ENCODE results near the gene IGF1R.

IGF1R gene

DNA sequence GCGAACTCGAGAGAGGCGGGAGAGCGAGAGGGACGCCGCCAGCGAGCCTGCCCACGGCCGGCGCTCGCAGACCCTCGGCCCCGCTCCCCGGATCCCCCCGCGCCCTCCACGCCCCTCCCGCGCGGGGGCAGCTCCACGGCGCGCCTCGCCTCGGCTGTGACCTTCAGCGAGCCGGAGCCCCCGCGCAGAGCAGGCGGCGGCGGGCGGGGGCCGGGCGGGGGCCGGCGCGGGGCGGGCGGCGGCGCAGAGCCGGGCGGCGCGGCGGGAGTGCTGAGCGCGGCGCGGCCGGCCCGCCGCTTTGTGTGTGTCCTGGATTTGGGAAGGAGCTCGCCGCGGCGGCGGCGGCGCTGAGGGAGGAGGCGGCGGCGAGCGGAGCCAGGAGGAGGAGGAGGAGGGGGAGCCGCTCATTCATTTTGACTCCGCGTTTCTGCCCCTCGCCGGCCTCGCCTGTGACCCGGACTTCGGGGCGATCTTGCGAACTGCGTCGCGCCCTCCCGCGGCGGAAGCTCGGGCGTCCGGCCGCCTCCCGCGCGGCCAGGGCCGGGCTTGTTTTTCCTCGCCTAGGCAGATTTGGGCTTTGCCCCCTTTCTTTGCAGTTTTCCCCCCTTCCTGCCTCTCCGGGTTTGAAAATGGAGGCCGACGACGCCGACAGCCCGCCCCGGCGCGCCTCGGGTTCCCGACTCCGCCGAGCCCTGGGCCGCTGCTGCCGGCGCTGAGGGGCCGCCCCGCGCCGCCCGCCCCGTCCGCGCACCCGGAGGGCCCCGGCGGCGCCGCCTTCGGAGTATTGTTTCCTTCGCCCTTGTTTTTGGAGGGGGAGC lies 524 bp downstream of the IGF1R start:
- FAIRE-seq (no peak), DNase-seq (ENCODE audit: low spot score) (no peak)

DNA sequence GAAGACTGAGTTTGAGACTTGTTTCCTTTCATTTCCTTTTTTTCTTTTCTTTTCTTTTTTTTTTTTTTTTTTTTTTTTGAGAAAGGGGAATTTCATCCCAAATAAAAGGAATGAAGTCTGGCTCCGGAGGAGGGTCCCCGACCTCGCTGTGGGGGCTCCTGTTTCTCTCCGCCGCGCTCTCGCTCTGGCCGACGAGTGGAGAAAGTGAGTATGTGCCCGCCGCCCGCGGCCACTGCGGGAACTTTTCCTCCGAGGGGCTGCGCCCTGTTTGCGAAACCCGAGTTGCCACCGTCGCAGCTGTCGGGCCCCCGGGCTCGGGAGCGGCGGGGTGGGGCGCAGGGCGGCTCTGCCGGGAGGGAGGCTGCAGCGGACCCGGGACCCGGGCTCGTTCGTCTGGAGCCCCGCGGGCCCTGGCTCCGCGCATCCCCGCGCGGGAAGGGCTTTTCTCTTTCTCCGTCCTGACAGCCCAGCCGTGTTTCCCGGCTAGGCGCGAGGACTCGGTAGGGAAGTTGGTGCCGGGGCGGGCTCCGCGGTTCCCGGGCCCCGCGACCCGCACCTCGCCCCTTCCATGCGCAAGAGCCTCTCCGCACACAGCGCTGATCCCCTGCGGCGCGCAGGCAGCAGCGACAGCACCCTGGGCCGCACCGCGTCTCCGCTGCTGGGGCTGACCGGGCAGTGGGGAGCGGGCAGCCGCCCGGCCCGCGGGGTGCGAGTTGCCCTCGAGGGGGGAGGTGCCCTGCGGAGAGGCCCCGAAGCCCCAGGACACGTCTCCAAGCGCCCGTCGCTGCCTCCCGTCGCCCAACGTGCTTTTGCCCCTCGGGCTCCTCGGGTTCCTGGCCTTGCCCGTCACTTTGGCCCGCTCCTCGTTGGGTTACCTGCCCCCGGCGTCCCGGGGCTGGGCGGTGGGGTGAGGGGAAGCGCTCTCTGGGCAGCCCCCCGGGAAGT lies 1.4 kb downstream of the IGF1R start:
- FAIRE-seq (no peak), DNase-seq (ENCODE audit: low spot score) (no peak)

DNA sequence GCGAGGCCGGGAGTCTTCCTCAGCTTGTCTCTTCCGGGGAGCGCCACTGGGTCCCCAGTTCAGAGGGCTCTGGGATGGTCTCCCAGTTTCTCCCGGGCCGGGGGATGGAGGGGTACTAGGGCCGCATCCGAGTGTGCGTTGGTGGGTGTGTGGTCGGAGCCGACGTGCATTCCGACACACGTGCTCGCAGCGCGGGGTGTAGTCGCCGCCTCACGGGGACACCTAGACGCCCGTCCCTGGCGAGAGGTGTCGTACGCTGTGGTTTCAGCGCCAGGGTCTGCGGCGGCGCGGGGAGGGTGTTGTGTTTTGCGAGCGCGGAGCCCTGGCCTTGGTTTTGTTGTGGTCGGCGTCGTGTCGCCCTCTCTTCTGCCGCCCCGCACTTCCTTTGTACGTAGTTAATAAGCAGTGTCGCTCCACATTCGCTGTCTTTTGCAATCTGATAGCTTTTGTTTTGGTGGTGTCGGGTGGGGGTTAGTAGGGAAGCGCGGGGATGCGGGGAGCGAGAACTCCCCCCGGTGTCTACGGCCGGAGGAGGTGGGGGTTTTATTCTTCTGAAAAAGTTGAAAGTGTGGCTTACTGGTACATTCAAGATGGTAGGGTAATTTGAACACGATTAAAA lies 2.2 kb downstream of the IGF1R start:
- DNase-seq (ENCODE audit: low spot score), result no peak
- no peak for FAIRE-seq

DNA sequence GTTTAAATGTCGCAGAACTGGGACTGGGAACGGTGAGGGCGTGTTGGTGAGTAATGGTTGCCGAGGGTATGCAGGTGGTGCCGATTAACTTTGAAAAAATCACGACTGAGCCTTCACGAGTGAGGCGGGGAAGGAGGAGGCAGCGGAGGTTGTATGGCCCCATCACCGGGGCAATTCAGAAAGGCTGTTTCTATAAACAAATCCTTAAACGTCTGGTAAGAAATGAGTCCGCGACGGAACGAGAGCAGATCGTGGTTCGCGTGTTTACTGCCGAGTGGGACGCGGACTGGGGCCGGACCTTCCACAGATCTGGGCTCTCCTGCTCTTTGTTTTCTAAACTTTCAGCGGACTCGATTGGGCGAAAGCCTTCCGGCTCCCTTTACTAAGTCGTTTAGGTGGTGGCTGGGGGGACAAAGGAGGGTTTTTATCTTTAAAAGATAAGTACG lies 2.7 kb downstream of the IGF1R start:
- no peak for DNase-seq (ENCODE audit: low spot score)
- FAIRE-seq, result no peak

DNA sequence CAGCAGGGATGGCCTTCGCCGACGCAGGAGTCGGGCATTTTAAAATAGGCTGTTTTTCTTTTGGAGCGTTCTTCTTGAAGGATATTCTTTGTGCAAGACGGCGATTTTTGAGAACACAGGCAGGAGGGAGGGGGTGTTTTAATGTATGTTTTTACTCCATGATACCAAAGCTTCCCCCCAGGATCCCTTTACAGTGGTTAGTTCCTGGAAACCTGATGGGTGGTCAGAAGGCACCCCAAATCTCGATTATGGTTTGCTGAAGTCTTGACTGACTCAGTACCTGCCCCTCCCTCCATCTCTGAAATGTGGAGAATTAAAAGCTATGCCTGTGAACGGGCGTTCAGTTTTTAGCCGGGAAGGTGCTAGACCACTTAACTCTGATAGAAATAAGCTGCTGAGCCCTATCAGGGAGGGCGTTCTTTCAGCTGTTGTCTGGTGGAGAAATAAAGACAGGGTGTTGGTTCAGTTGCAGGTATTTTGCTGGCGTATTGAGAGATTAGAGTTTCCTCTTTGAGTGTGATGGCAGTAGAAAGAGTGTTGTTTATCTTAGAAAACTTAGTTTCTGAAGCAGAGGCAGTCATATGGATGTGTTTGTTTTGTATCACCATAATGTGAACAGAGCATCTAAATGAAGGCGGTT lies 3.4 kb downstream of the IGF1R start:
- DNase-seq (ENCODE audit: low spot score) (no peak), FAIRE-seq (no peak)

DNA sequence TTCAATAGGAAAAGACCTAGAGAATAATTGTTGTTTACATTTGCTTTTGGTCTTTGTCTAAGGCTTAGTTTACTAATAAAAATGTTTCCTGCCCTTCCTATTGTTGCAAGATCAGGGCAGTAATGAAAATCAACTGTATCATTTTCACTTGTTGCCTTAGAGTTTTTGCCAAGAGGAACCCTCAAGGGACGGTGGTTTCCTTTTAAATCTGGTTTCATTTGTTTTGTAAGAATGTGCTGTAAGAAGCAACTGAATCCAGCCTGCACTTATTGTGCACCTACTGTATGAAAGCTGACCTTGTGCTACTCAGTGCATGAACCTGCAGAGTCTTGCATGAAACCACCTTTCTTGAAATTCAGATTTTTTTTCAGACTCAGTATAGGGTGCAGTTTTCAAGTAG lies 5.3 kb downstream of the IGF1R start:
- DNase-seq (ENCODE audit: low spot score), result no peak
- no peak for FAIRE-seq

DNA sequence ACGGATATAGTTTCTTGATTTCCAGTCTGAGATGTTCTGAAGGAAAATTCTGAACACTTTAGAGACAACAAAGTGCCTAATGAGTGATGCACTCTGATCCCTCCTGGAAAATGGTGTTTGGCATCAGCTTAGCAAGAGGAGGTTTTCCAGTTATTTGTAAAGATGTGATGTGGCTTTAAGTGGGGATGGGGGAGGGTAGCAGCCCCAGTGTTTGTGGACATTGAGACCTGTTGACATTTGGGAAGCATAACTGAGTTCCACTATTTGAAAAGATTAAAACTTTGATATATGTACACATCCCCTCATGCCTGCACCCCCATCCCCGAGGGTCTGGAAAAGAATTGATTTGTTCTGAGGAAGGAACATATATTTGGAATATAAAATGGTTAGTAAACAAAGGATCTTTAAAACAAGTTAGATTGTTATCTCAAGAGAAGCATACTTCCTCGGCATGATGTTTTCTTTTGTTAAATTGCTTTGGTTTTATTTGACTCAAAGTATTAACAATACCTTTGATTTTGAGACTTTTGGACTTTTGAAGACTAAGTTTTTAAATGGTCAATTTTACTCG lies 6.5 kb downstream of the IGF1R start:
- DNase-seq (ENCODE audit: low spot score) (no peak), FAIRE-seq (no peak)

DNA sequence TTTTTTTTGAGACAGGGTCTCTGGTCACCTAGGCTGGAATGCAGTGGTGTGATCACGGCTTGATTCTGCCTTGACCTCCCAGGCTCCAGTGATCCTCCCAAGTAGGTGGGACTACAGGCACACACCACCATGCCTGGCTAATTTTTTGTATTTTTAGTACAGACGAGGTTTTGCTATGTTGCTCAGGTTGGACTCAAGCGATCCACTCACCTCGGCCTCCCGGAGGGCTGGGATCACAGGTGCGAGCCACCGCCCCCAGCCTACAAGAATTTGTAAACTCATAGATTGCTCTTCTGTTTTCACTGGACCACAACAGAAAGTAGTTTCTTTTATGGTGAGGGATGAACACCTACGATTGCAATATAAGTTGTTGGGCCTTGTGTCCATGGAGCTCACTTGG lies 7.4 kb downstream of the IGF1R start:
- no peak for DNase-seq (ENCODE audit: low spot score)
- FAIRE-seq, result no peak

DNA sequence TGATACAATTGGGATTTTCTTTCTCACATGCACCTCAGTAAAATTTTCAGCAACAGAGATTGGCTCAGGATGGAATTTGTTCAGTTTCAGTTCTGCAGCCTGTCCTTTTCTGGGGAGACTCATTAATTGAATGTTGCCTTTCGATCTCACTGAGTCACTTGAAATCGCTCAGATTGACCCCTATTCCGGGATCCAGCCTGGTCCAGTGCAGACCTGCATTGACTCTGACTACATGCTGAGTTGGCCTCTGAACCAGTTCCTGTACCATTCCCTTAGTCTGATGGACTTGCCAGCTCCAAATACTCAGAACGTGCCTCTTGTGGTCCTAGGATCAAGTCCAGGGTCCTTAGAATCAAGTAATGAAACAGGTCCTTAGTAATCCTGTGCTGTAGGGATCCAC lies 9.4 kb downstream of the IGF1R start:
- no peak for DNase-seq (ENCODE audit: low spot score)
- no peak for FAIRE-seq

DNA sequence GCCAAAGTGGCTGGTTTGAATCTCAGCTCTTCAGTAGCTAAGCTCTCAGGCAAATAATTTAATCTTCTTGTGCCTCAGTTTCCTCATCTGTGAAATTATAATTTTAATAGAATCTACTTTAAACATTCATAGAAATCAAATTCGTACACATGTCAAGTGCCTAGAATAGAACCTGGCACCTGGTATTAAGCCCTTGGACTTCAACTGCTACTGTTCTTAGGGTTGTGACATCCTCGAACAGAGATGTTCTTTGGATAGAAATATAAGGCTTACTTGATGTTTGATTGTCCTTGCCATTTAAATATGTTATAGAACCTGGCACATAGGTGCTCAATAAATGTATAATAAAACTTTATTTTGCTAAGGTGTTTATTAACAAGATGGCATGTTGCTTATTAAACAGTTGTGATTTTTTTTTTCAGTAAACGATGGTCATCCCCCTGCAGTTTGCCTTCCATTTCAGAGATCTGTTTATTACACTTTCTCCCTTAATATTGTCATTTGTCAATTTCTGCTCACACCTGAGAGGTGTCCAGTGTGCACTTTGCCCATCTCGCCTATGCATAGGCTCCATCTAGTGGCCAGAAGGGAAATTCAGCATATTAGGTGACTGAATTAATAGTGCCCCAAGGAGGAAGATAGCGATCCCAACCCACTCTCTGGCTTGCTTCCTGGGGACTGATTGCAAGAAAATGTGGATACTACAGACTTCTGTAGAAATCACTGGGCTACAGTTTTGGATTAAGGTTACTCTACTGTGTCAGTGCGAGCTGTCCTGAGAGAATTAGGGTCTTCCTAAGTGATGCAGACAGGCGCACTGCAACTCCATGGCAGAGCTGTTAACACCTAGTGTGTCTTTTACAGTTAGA lies 10.7 kb downstream of the IGF1R start:
- DNase-seq (ENCODE audit: low spot score), result peak; percentile 20
- peak; percentile 16 for FAIRE-seq

DNA sequence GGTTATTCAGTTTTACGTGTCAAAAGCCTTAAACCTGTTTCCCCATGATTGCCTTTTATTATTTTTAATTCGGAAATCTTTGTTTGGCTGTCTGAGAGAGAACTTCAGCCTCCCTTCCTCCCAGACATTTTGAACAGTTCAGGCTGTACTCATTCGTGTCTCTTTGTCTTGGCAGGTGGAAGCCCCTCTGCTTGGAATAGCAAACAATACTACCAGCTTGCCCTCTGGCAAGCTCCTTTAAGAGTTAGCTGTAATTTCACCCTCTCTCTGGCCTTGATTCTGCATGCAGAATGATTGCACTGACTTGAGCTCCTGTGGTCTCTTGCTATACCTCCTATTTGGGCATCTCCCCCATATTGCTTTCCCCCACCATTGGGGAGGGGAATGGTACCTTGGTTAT lies 11.7 kb downstream of the IGF1R start:
- no peak for FAIRE-seq
- DNase-seq (ENCODE audit: low spot score), result no peak

DNA sequence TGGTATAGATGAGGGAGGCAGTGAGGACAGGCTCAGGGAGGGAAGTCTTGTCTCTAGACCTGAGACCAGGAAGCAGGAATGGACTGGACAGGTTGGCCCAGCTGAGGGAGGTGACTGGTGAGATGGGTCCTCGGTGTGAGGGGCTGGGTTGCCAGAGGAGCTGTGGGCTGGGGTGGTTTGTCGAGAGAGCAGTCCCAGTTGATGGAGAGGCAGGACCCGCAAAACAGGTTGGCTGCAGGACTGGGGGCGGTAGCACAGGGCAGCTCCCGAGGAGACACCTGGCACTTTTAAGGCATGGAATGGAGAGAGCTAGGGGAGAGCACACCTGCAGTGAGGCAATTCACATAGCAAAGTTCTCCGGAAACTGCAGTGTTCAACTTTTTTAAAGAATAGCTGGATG lies 14.7 kb downstream of the IGF1R start:
- DNase-seq (ENCODE audit: low spot score), result no peak

DNA sequence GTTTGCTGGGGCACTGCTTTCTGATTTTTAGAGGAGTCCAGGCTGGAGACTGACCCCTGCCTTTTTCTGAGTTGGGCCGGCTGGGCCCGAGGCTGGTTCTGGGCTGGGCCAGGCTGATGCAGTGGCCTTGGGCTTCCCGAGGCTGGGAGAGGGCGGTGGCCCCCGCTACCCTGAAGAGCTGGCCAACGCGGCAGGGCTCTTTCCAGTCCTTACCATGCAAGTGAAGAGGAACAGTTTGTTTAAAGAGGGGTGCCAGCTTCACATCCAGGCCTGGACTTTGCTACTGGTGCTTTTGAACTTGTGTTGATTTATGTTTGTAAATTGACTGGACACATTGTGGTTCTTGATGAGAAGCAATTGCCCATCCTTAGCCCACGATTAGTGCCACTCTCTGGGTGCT lies 15.3 kb downstream of the IGF1R start:
- no peak for DNase-seq (ENCODE audit: low spot score)
- no peak for FAIRE-seq

More for the DNA sequence above, 14.7 kb downstream of the IGF1R start:
- no peak for FAIRE-seq

DNA sequence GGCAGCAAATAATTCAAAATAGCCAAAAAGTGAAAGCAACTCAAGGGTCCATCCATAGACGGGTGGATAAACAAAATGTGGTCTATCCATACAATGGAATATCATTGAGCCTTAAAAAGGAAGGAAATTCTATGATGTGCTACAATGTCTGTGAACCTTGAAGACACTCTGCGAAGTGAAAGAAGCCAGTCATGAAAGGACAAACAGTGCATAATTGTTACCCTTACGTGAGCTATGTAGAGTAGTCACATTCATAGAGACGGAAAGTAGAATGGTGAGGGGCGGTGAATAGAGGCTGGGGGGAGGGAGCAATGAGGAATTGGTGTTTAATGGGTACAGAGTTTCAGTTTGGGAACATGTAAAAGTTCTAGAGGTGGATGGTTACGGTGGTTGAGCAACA lies 18.1 kb downstream of the IGF1R start:
- no peak for DNase-seq (ENCODE audit: low spot score)
- FAIRE-seq, result no peak

DNA sequence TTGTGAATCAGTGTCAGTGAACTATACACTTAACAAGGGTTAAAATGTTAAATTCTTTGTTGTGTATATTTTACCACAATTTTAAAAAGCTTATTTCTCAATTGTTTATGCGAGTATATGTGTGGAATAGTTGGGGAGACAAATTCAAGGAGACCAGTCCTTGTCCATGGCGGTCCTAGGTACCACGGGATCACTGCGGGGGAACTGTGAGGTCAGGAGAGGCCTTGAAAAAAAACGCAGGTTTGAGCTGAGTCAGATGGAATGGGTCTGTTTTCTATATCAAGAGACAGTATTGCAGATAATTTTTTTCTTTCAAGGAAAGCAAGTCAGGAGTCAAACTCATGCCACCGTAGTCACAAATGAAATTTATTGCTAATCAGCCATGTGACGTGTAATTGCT lies 18.5 kb downstream of the IGF1R start:
- DNase-seq (ENCODE audit: low spot score) (no peak), FAIRE-seq (no peak)

DNA sequence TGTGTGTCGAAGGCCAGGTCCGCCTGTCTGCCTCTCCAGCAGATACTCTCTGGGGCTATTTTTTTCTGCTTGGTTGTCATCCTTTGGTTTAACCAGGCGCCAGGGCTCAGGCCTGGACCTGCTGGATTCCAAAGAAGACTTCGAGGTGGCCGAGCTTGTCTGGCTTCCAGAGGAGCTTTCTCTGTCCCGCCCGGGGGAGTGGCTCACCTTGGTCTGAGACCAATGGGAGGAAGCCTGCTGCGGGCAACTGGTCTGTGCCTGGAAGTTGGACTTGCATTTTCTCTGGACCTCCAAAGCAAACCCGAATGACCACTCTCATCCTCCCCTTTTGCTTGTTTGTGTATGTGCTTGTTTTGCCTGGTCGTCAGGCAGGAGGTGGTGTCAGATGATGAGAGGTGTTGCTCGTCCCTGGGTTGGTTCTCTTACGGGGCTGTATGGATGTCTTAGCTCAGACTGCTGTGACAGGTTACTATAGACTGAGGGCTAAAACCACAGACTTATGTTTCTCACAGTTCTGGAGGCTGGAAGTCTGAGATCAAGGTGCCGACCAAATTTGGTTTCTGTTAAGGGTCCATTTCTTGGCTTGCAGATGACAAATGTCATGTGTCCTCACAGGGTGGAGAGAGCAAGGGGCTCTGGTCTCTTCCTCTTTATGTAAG lies 19.3 kb downstream of the IGF1R start:
- DNase-seq (ENCODE audit: low spot score) (no peak), FAIRE-seq (no peak)

DNA sequence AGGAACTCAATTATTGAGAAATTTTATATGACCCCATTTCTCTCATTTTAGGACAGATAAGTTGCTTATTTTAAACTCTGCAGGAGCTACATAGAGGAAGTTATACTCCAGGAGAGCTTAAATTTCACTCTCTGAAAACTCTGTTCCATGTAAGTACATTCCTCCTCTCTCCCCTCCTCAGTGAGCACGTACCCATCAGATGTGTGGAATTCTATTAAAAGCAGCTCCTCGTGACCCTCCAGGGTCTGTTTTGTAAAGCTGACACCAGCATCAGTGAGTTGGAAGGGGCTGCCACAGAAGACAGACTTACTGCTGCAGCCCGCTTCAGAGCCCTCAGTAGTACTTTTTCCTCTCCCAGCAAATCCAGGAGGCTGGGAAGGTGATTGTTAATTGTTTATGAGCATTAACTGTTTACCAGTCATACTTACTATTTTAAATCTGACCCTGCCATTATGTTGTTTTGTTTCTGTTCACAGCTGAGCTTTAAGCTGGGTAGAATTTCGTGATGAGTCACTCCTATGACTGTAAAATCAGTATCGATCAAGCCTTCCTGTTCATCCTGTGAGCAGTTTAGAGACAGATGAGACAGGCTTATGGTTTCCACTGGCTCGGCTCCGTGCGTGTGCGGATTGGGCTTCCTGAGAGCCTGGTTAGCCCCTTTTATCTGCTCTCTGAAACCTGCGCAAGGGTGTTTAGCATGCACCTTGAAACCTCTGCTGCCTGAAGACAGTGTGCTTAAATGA lies 20.4 kb downstream of the IGF1R start:
- DNase-seq (ENCODE audit: low spot score) (no peak), FAIRE-seq (no peak)

DNA sequence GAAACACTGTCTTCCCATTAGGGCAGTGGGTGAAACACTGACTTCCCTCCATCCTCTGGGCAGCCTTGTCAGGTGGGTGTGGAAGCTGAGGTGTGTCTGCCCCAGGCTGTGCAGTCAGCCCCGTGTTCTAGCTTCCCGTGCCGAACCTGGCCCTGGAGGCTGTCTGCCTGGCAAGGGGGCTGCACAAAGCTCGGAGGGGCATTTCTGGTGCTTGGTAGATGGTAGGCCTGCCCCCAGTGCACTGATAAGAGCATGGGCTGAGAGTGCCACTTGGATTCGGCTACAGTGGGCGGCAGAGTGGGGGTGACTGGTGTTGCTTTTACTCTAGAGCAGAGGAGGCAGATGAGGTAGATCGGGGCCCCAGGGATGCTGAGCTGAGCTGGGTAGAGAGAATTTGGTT lies 21.3 kb downstream of the IGF1R start:
- DNase-seq (ENCODE audit: low spot score) (no peak), FAIRE-seq (no peak)

Data from RCC 7860 (cell line).